HG02884 (cell line): ENCODE measurements around the gene TESK2.
"Not testable (repeated sequence)": the region's sequence is repeated elsewhere in the genome, so short reads cannot be mapped to it uniquely, and the experiment has no call there.

Experiments
- ATAC-seq: cut with Tn5 transposase; IDR thresholded peaks from one replicate; pipeline ENCODE4 v1.9.1; 2021; ENCODE audit warnings: mild to moderate bottlenecking, moderate library complexity; ENCODE audit not compliant: unreplicated experiment

TESK2 gene

GRCh38 chr1:45510036-45510971, 19.3 kb upstream of the TESK2 start:
- ATAC-seq = no peak

- ATAC-seq = no peak
Measured at GRCh38 chr1:45508295-45509151, 17.6 kb upstream of the TESK2 start.

GRCh38 chr1:45507893-45508292, 16.9 kb upstream of the TESK2 start:
- no peak for ATAC-seq

- ATAC-seq = no peak
Measured at GRCh38 chr1:45507195-45507594, 16.2 kb upstream of the TESK2 start.

GRCh38 chr1:45503462-45504360, 12.7 kb upstream of the TESK2 start:
- no peak for ATAC-seq

- no peak for ATAC-seq
Measured at GRCh38 chr1:45501505-45501859, 10.5 kb upstream of the TESK2 start.

- ATAC-seq = no peak
Measured at GRCh38 chr1:45499415-45499769, 8.4 kb upstream of the TESK2 start.

GRCh38 chr1:45498279-45498678, 7.3 kb upstream of the TESK2 start:
- ATAC-seq = no peak

GRCh38 chr1:45493116-45493697, 2.2 kb upstream of the TESK2 start:
- ATAC-seq = no peak

GRCh38 chr1:45492691-45493090, 1.7 kb upstream of the TESK2 start:
- no peak for ATAC-seq

- no peak for ATAC-seq
Measured at GRCh38 chr1:45491487-45492260, 711 bp upstream of the TESK2 start.

GRCh38 chr1:45490121-45490625, 790 bp downstream of the TESK2 start:
- ATAC-seq = no peak

GRCh38 chr1:45489379-45489778, 1.6 kb downstream of the TESK2 start:
- ATAC-seq = not testable (repeated sequence)

- no peak for ATAC-seq
Measured at GRCh38 chr1:45488666-45489377, 2.1 kb downstream of the TESK2 start.

GRCh38 chr1:45485949-45486348, 5.0 kb downstream of the TESK2 start:
- no peak for ATAC-seq

GRCh38 chr1:45479039-45479748, 11.8 kb downstream of the TESK2 start:
- ATAC-seq = no peak

- ATAC-seq = no peak
Measured at GRCh38 chr1:45478121-45478814, 12.7 kb downstream of the TESK2 start.

GRCh38 chr1:45477646-45478045, 13.3 kb downstream of the TESK2 start:
- no peak for ATAC-seq
